ENCODE measurements around the gene TFDP1. TPM values are rescaled to one million over a fixed set of nuclear protein-coding genes. Genes with fewer than 3 reads are reported as not detected.
A peak's percentile ranks its signal among the peaks of the same experiment; 100 is the strongest.

The TFDP1 gene
- total and polyA plus RNA-seq, 7 donors, result 26.5 to 57.1 (median 40.2) TPM

DNA sequence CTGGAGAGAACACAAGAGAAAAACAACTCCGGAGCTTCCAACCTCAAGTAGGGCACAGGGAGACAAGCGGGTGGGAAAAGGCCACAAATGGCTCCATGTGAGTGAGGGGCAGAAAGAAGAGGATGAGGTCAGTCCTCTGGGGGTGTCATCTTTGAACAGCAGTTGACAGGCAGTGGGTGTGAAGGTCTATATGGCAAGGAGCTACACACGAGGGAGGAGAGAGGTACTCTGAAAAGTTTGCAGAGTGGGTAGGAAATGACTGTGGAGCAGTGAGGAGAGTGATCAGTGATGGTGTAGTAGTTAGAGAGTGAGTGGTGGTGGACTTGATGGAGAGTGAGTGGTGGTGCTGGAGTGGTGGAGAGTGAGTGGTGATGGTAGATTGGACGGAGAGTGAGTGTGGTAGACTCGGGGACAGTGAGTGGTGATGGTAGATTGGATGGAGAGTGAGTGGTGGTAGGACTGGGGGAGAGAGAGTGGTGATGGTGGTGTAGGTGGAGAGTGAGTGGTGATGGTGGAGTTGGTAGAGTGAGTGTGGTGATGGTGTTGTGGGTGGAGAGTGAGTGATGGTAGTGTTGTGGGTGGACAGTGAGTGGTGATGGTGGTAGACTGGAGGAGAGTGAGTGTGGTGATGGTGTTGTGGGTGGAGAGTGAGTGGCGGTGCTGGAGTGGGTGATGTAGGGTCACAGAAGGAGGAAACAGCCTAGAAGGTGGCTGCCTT is 4.0 kb downstream of the TFDP1 start:
- Histone ChIP-seq H3K27me3 (no peaks in the 10 kb centered on the region), H3K4me3 (no peak overlapping the region), H3K4me1 (peaks cover 0 to 21% (median 13%) of the 10 kb centered on the region in 4 donors), H3K36me3 (peaks cover 0 to 19% (median 3%) of the 10 kb centered on the region in 4 donors), H3K27ac (no peak overlapping the region), H3K9me3 (no peaks in the 10 kb centered on the region)
- no peak for DNase-seq
- TF ChIP-seq, protein P1, sequence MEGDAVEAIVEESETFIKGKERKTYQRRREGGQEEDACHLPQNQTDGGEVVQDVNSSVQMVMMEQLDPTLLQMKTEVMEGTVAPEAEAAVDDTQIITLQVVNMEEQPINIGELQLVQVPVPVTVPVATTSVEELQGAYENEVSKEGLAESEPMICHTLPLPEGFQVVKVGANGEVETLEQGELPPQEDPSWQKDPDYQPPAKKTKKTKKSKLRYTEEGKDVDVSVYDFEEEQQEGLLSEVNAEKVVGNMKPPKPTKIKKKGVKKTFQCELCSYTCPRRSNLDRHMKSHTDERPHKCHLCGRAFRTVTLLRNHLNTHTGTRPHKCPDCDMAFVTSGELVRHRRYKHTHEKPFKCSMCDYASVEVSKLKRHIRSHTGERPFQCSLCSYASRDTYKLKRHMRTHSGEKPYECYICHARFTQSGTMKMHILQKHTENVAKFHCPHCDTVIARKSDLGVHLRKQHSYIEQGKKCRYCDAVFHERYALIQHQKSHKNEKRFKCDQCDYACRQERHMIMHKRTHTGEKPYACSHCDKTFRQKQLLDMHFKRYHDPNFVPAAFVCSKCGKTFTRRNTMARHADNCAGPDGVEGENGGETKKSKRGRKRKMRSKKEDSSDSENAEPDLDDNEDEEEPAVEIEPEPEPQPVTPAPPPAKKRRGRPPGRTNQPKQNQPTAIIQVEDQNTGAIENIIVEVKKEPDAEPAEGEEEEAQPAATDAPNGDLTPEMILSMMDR (IDR thresholded peaks at IDR 0.05), result no peak
- no peak for TF ChIP-seq EP300 (IDR thresholded peaks at IDR 0.05)
- no peak for TF ChIP-seq POLR2AphosphoS5 (IDR thresholded peaks at IDR 0.05)
- no peak for TF ChIP-seq POLR2A (IDR thresholded peaks at IDR 0.05)
- intact Hi-C loops (cut with DNase I), result no loop called here
- WGBS, 2 donors, result 91 to 93% methylated on average over 6 of the region's 6 CpGs

DNA sequence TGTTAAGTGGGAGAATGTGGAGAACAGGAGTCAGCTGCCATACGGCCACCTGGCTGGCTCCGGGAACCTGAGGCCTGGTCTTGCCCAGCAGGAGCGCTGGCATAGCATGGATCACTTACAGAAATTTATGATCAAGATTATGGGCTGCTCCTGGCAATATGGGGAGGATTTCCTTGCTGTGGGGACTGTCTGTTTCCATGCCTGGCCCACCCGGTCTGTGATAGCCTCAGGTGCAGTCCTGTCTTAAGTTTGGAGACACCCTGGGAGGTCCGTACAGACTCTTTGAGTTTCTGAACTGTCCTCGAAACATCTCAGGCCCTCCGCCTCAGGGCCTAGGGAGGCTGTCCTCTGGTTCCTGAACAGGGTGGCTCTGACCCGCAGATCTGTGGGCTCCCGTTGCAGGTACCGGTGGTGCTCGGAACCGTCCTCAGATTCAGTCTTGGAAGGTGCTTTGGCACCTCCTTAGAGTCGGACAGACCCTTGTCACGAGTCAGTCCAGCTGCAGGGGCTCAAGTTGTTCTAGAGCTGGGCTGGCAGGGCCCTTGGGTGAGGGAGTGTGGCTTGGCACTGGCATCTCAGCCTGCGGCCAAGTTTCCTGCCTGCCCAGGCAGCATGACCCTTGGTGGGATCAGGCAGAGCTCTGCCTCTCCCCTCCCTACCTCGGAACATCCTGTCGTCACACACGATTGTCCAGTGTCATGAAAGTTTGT is 4.9 kb downstream of the TFDP1 start:
- no peak overlapping the region for H3K4me3 ChIP-seq
- TF ChIP-seq POLR2AphosphoS5 (IDR thresholded peaks at IDR 0.05) (no peak), POLR2A (IDR thresholded peaks at IDR 0.05) (no peak), EP300 (IDR thresholded peaks at IDR 0.05) (no peak)
- TF ChIP-seq, protein P1 (IDR thresholded peaks at IDR 0.05), result no peak
- peaks cover 0 to 19% (median 3%) of the 10 kb centered on the region in 4 donors for H3K36me3 ChIP-seq
- 94 to 95% methylated on average over 18 of the region's 18 CpGs for WGBS, 2 donors
- no peaks in the 10 kb centered on the region for H3K27me3 ChIP-seq
- H3K9me3 ChIP-seq, result no peaks in the 10 kb centered on the region
- peaks cover 0 to 21% (median 13%) of the 10 kb centered on the region in 4 donors for H3K4me1 ChIP-seq
- no peak overlapping the region for H3K27ac ChIP-seq
- DNase-seq, result no peak
- intact Hi-C loops (cut with DNase I), result no loop called here

DNA sequence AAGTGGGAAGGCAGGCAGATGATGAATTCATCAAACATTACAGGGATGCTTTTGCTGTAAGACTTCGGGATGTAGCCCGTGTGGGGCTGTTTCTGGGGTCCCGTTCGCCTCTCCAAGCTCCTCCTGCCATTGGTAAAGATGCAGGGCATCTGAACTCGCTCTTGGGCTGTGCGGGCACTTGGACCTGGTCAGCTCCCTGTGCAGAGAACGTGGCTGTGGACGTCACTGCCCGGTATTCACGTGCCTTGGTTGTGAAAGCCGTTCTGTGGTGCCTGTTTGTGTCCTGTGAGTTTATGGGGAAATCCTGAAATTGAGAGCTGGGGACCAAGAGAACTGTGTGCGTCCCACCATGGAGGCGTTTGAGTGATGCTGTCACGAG is 5.4 kb downstream of the TFDP1 start:
- DNase-seq, result peak; percentile 41
- H3K4me1 ChIP-seq, result peaks cover 0 to 21% (median 13%) of the 10 kb centered on the region in 4 donors
- H3K9me3 ChIP-seq, result no peaks in the 10 kb centered on the region
- no peak overlapping the region for H3K27ac ChIP-seq
- peaks cover 0 to 19% (median 3%) of the 10 kb centered on the region in 4 donors for H3K36me3 ChIP-seq
- no peak overlapping the region for H3K4me3 ChIP-seq
- no peak for TF ChIP-seq POLR2AphosphoS5 (IDR thresholded peaks at IDR 0.05)
- no peak for TF ChIP-seq POLR2A (IDR thresholded peaks at IDR 0.05)
- TF ChIP-seq, protein P1 (IDR thresholded peaks at IDR 0.05), result no peak
- no peak for TF ChIP-seq EP300 (IDR thresholded peaks at IDR 0.05)
- WGBS, 2 donors, result 93 to 95% methylated on average over 14 of the region's 14 CpGs
- no peaks in the 10 kb centered on the region for H3K27me3 ChIP-seq
- intact Hi-C loops (cut with DNase I), result no loop called here

DNA sequence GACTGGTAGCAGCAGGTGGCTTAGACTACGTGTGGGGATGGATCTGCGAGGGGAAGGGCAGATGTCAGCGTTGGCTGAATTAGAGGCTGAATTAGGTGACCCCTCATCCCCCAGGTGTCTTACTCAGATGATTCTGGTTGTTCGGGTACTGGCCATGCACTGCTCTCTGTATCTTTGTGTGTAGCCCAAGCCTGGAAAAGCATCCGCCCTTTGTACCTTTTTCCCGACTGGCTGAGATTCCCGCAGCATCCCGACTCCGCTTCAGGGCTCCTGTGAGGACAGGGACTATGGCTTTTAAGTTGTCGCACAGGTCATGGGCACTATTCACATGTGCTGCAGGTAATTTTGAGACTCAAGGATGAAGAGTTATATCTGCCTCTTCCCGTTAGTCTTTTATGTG is 7.2 kb downstream of the TFDP1 start:
- H3K9me3 ChIP-seq, result no peaks in the 10 kb centered on the region
- no peak overlapping the region for H3K27ac ChIP-seq
- H3K27me3 ChIP-seq, result no peaks in the 10 kb centered on the region
- H3K36me3 ChIP-seq, result peaks cover 0 to 13% (median 1%) of the 10 kb centered on the region in 4 donors
- peak; percentile 38 for DNase-seq
- TF ChIP-seq POLR2A (IDR thresholded peaks at IDR 0.05) (no peak), EP300 (IDR thresholded peaks at IDR 0.05) (no peak), POLR2AphosphoS5 (IDR thresholded peaks at IDR 0.05) (no peak)
- TF ChIP-seq, protein P1 (IDR thresholded peaks at IDR 0.05), result no peak
- peaks cover 0 to 7% (median under 1%) of the 10 kb centered on the region in 4 donors for H3K4me1 ChIP-seq
- intact Hi-C loops (cut with DNase I), result no loop called here
- H3K4me3 ChIP-seq, result no peak overlapping the region
- 95 to 96% methylated on average over 11 of the region's 11 CpGs for WGBS, 2 donors

Data from sigmoid colon (tissue), 7 donors.